ENCODE data around the gene DLG2. TPM values are rescaled to one million over a fixed set of nuclear protein-coding genes. Genes with fewer than 3 reads are reported as not detected.
"Not testable (repeated sequence)": the region's sequence is repeated elsewhere in the genome, so short reads cannot be mapped to it uniquely, and the experiment has no call there.

The DLG2 gene
- total RNA-seq, 1 donor from 2014 or later, result 14.4 TPM

GRCh38 chr11:84345027-84345426, 1282.1 kb downstream of the DLG2 start:
- DNase-seq, result no peak

GRCh38 chr11:84339796-84340195, 1287.3 kb downstream of the DLG2 start:
- DNase-seq, result no peak

- peak; percentile 57 for DNase-seq
Observed at GRCh38 chr11:84333221-84333620, 1293.9 kb downstream of the DLG2 start.

GRCh38 chr11:84322211-84322610, 1304.9 kb downstream of the DLG2 start:
- peak; percentile 34 for DNase-seq

- no peak for DNase-seq
Observed at GRCh38 chr11:84319863-84320262, 1307.3 kb downstream of the DLG2 start.

GRCh38 chr11:84316866-84317555, 1310.1 kb downstream of the DLG2 start:
- DNase-seq, result peak; percentile 21

GRCh38 chr11:84313830-84314359, 1313.2 kb downstream of the DLG2 start:
- DNase-seq, result peak; percentile 15

DNA sequence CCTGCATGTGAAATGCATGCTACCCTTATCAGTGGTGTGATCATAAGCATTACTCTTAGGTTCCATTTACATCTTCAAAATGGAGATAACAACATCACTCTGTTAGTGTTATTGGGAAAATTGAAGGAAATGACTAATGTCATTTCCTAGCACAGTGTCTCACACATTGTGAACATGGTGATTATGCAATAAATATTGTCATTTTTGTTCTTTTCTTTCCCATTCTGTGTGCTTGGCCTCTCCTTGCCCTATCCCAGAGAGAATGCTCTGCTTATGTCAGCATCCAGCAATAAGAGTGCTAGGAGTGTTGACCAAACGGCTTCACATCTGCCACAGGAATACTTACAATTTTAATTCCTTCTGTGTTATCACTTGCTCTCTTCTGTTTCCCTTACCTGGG, 1316.9 kb downstream of the DLG2 start:
- no peak for DNase-seq

DNA sequence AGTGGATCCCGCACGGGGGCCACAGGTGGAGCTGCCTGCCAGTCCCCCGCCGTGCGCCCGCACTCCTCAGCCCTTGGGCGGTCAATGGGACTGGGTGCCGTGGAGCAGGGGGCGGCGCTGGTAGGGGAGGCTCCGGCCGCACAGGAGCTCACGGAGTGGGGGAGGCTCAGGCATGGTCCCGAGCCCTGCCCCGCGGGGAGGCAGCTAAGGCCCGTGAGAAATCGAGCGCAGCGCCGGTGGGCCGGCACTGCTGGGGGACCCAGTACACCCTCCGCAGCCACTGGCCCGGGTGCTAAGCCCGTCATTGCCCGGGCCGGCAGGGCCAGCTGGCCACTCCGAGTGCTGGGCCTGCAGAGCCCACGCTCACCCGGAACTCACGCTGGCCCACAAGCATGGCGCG, 1318.7 kb downstream of the DLG2 start:
- not testable (repeated sequence) for DNase-seq

DNA sequence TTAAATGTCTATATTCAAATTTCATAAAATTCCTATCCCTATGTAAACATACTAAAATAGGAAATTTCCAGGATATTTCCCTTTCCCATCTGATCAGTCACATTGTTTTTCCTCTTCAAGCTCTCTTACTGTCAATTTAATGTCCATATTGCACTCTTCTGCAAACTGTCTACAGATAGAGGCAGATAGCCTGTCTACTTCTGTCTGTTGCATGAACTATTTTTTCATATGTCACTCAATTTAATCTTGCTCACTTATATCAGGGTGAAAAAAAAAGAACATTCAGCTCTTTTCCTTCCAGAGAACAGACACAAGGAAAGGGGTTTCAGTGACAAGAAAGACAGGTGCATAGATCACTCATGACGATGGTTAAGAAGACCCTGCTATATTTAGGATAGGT, 1327.1 kb downstream of the DLG2 start:
- DNase-seq, result no peak

DNA sequence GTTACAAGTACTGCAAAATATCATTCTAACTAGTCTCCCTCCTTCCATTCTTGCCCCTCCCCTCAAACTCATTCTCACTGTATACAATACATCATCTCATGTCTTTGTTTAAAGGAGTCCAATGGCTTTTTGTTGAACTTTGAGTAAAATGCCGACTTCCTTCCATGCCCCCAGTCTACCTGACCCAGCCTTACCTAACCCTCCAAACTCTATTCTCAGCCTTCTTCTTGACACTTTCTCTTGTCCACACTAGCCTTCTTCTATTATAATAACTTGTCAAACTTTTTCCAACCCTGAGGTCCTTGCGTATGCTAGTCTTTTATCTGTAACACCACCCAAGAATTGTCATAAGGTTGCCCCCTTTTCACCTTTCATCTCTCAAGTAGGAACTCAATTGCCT, 1329.6 kb downstream of the DLG2 start:
- DNase-seq, result no peak

DNA sequence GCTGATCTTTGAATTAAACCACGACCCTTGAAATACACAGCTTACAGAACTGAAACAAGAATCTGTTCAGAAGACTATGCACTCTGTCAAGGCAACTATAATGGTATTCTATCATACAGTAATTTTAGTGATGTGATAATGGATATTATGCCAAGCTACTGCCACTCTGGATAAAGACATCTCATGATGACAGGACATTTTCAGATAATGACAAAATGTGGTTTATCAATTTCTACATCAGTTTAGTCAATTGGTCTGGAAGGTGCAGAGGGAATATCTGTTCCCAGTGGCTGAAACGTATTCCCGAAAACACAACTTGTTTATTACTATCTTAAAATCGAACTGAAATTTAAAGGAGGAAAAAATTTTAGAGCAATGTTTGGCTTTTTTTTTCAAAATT, 1331.3 kb downstream of the DLG2 start:
- no peak for DNase-seq

- no peak for DNase-seq
Observed at GRCh38 chr11:84292955-84293354, 1334.2 kb downstream of the DLG2 start.

- DNase-seq, result no peak
Observed at GRCh38 chr11:84292006-84292405, 1335.1 kb downstream of the DLG2 start.

DNA sequence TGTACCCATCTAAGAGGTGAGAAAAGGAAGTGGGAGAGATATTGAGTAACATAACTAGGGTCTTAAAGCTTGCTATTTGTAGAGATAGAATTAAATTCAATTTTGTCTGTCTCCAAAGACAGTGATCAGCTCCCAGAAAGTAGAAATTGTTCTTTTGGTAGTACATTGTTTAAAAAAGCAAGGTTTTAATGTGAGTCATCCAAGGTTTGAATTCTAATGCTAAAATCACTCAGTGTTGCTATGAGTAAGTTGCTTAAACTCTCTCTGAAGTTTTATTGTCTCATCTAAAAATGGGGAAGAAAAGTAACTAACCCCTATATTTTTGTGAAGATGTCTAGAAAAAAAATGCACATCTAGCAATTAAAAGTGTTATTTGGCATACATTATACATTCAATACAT, 1336.5 kb downstream of the DLG2 start:
- no peak for DNase-seq

DNA sequence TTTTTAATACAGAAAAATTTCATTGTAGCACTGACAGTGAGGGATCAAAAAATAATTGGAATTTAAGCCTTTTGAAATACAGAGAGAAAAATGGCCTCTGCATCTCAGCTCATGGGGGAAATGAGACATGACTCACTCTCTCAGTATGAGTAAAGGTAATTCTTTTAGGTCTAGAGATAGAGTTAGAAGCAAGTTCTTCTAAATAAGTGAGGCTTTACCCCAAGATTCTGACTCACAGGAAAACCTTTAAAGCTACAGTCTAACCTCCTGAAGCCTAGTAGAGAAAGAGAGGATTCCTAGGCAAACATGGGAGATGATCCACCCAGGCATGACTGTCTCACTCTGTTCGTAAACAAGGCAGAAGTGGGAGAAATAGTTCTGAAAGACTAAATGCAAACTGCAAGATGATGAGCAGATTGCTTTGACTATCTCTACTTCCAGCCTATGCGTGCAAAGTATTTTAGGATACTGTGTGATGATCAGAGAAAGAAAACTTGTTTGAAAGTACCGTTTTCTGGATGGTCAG, 1337.7 kb downstream of the DLG2 start:
- DNase-seq, result no peak

- DNase-seq, result no peak
Observed at GRCh38 chr11:84273541-84273940, 1353.6 kb downstream of the DLG2 start.

- DNase-seq, result no peak
Observed at GRCh38 chr11:84270466-84270865, 1356.7 kb downstream of the DLG2 start.

DNA sequence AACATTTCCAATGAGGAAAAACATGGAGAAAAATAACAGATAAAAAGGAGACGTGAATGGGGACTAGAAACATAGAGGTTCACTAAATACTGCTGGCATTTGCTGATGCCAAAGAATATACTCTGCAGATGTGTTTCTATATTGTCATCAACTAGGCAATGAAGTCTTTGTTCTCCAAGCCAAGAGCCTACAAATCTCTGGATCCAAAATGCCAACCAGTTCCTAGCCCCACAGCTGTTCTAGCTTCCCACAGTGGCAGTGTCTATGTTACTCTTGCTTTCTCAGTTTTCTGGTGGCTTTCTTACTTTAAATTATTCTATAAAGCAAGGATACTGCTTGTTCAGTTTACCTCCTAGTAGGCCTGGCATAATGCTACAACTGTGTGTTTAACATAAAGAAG, 1363.1 kb downstream of the DLG2 start:
- DNase-seq, result peak; percentile 67

- DNase-seq, result no peak
Observed at GRCh38 chr11:84261707-84262106, 1365.4 kb downstream of the DLG2 start.

- DNase-seq, result peak; percentile 38
Observed at GRCh38 chr11:84260862-84261261, 1366.3 kb downstream of the DLG2 start.

- no peak for DNase-seq
Observed at GRCh38 chr11:84256618-84257017, 1370.5 kb downstream of the DLG2 start.

GRCh38 chr11:84255483-84255882, 1371.7 kb downstream of the DLG2 start:
- DNase-seq, result no peak

Data from tongue (tissue), 2 donors.